ENCODE data around the gene STBD1.
A peak's percentile ranks its signal among the peaks of the same experiment; 100 is the strongest.

STBD1 gene

DNA sequence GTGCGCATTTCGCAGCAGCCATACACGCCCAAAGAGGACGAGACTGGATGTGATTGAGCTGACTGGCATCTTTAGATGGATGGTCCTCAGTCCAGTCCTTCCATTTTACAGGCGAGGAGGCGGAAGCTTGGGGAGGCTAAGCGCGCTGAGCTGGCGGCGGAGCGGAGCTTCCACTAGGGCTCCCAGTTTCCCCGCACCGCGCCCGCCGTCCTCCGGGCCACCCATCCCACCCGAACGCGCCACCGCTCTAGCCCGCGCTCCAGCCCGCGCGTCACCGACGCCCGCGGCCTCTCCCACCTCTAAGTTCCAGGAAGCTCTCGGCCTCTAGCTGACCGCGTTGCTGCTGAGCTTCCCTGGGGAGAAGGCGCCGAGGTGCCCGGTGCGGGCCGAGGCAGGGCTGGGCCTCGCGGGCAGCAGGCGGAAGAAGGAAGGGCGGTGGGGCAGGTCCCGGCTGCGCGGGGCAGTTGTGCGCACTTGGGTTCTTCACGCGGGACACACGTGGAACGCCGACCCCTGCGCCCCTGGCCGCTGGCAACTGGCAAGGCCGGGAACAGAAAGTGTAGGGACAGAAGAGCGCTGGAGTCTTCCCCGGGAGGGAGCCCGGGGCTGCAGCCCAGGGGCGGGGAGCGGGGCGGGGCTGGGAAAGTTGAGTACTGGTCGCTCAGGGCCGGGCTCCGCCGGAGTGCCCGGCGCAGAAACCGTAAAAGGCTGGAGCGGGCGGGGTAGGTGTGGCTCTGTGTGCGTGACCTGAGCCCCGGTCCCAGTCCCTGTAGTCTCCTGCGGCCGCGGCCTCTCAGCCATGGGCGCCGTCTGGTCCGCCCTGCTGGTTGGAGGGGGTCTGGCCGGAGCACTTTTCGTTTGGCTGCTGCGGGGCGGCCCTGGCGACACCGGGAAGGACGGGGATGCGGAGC, at the start of gene STBD1:
Gene STBD1 (plus strand): TSS at position 763 of the 911 bp plus-strand sequence. CDS start 37 bp downstream, at position 800.
- DNase-seq: peak; percentile 14 to 28
- TF ChIP-seq POLR2A (IDR thresholded peaks at IDR 0.05; ENCODE audit: low read length) (no peak), GATA1 (IDR thresholded peaks at IDR 0.05; ENCODE audit: low read depth, low read length) (no peak)

DNA sequence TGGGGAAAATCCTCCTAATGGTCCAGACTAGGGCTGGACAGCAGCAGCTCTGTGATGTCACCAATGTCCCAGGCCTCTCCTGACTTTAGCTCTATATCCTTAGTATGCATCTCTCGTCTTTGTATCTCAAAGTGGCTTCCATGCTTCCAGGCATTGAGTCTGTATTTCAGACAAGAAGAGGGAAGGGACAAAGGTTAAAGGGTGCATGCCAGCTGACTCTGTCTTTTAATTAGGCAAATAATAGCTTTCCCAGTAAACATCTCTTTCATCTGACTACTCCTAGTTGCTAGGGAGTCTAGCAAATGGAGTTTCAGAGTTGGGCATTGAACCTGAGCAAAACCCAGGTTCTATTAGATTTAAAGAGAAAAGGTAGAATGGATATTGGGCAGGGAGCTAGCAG, 49.6 kb upstream of the STBD1 start:
- no peak for TF ChIP-seq GATA1 (IDR thresholded peaks at IDR 0.05; ENCODE audit: low read depth, low read length)
- TF ChIP-seq POLR2A (IDR thresholded peaks at IDR 0.05; ENCODE audit: low read length): no peak
- no peak for DNase-seq

DNA sequence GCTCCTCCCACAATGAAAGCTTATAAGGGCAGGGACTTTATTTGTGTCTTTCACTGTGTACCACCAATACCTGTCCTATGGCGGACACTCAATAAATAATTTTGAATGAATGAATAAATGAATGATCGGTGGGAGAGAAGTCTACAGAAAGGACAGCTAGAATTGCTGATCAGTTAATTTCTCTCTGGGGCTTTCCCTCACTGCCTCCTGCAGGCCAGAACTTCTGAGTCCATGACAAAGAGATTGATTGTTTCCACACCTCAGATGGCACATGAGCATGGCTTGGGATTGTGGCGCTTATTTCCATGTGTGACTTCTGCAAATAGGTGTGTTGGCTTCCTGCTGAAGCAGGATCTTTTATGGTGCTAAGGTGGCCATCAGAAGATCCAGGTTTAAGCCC, 48.7 kb upstream of the STBD1 start:
- DNase-seq: no peak
- TF ChIP-seq GATA1 (IDR thresholded peaks at IDR 0.05; ENCODE audit: low read depth, low read length) (no peak), POLR2A (IDR thresholded peaks at IDR 0.05; ENCODE audit: low read length) (no peak)

DNA sequence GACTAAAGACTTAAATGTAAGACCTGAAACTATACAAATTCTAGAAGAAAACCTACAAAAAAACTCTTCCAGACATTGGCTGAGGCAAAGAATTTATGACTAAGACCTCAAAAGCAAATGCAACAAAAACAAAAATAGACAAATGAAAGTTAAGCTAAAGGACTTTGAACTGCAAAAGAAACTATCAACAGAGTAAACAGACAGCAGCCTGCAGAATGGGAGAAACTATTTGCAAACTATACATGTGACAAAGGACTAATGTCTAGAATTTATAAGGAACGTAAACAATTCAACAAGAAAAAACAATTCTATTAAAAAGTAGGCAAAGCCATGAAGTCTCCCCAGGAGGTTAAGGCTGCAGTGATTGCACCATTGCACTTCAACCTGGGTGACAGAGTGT, 46.0 kb upstream of the STBD1 start:
- TF ChIP-seq GATA1 (IDR thresholded peaks at IDR 0.05; ENCODE audit: low read depth, low read length) (no peak), POLR2A (IDR thresholded peaks at IDR 0.05; ENCODE audit: low read length) (no peak)
- DNase-seq: no peak

DNA sequence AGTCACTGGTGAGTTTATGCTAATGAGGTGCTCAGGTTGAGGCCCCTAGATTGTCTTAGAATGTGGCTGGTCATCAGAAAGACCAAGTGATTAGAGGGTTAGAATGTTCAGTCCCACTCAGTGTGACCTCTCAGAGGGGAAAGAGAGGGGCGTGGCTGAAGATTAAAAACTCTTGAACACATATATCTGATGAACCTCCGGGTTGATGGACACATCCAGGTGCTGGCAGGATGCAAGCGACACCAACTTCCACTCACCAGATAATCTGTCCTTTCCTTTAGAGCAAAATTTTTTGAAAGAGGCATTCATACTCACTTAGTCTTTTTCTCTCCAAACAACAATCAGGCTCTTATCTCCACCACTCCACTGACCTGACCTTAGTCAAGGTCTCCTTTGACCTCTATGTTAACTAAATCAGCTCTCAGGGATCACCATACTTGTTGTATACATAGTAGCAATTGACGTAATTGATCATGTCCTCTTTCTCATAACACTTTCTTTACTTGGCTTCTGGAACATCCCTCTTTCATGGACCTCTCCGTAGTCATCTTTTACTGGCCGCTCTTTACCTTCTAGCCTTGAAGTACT, 40.8 kb upstream of the STBD1 start:
- no peak for TF ChIP-seq GATA1 (IDR thresholded peaks at IDR 0.05; ENCODE audit: low read depth, low read length)
- no peak for TF ChIP-seq POLR2A (IDR thresholded peaks at IDR 0.05; ENCODE audit: low read length)
- DNase-seq: no peak

DNA sequence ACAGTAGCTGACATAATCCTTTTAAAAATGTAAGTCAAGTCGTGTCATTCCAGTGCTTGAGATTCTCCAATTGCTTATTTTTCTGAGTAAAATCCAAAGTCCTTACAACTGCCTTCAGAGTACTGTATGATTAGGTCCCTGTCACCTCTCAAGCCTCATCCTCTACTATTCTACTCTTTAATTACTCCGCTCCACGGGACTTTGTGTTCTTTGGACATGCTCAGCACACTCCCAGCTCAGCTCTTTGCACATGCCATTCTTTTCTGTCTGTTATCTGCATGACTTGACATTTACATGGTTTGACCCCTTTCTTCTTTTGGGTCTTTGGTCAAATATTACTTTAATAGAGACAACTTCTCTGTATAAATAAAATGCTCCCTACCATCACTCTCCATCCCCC, 39.9 kb upstream of the STBD1 start:
- TF ChIP-seq POLR2A (IDR thresholded peaks at IDR 0.05; ENCODE audit: low read length) (no peak), GATA1 (IDR thresholded peaks at IDR 0.05; ENCODE audit: low read depth, low read length) (no peak)
- no peak for DNase-seq

DNA sequence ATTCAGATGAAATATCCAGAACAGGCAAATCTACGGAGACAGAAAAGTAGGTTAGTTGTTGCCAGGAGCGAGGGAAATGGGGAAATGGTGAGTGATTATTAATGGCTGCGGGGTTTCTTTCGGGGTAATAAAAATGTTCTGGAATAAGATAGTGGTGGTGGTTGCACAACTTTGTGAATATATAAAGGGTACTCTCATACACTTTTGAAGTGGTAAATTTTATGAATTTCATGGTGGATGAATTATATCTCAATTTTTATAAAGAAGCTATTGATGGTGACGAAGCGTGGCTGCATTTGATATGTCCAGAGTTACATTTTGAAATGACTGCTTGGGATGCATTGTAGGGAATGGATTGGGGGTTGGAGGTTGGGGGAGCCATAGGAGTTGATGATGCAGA, 38.7 kb upstream of the STBD1 start:
- TF ChIP-seq GATA1 (IDR thresholded peaks at IDR 0.05; ENCODE audit: low read depth, low read length) (no peak), POLR2A (IDR thresholded peaks at IDR 0.05; ENCODE audit: low read length) (no peak)
- no peak for DNase-seq

DNA sequence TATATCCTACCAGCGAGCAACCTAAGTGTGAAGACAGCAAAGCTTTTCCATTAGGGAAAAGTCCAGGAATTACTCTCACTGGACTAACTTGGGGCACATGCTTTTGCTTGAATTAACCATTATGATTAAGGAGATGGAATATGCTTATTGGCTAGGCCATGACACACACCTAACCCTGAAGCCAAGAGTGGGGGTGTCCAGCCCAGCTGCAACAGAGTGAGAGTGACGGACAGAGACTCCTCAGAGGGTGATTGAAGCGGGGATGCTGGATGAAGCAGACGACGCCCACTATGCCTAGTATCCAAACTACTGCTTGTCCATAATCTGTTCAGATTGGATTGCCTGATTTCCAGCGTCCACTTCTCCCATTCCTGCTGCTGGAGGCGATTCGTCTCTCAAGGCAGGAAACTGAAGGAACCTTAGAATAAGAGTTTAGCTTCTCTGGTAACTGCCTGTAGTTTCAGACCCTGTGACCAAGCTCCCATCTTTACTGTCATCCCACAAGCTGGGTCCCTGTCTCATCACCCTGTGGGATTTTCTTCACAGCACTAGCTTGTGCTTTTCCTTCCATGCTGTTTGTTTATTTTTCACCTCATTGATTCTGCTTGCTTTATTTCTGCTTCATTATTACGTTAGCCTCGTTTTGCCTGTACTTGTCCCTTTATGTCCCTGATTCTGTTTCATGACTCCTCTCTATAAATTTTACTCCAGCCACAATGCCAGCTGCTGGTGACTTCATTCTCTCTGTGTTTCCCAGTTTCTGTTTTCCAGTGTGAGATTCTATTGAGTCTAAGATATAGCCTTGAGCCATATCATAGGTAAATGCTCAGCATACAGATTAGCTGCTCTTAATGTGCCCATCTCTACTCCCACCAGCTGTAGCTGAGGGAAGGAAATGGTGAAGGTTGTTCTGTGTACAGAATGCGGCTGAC, 36.0 kb upstream of the STBD1 start:
- TF ChIP-seq GATA1 (IDR thresholded peaks at IDR 0.05; ENCODE audit: low read depth, low read length) (no peak), POLR2A (IDR thresholded peaks at IDR 0.05; ENCODE audit: low read length) (no peak)
- no peak for DNase-seq

DNA sequence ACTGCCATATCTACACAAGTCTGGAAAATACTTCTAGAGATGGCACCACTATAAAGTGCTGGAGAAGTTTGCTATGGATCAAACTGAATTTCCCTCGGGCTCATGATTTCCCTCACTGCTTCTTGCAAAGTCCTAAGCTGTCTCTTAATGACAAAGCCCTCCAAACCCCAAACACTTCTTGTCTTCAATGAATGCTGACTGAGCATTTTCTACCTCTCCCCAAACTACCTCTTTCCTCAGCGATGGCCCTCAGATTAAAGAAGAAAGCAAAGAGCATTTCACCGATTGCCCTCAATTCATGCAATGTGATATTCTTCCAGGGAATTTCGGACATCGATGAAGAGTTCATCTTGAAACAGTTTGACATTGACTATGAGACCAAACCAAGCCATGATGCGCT, 35.3 kb upstream of the STBD1 start:
- TF ChIP-seq GATA1 (IDR thresholded peaks at IDR 0.05; ENCODE audit: low read depth, low read length): no peak
- no peak for TF ChIP-seq POLR2A (IDR thresholded peaks at IDR 0.05; ENCODE audit: low read length)
- no peak for DNase-seq

DNA sequence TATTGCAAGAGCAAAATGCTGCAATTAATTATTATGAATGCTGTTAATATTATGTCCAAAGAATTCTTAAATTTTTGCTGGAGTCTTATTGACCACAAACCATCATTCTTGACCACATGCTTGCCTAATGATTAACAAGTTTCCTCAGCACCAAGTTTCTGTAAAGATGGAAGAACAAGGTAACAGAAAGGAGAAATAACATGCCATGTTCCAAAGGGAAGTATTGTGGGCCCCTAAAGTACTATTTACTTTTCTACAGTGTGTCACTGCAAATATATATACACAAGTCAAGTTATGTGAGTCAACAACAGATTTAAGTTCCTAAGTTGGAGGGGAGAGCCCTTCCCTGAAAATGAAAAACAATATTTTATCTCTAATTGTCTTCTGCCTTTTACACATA, 34.5 kb upstream of the STBD1 start:
- TF ChIP-seq GATA1 (IDR thresholded peaks at IDR 0.05; ENCODE audit: low read depth, low read length) (no peak), POLR2A (IDR thresholded peaks at IDR 0.05; ENCODE audit: low read length) (no peak)
- DNase-seq: no peak

DNA sequence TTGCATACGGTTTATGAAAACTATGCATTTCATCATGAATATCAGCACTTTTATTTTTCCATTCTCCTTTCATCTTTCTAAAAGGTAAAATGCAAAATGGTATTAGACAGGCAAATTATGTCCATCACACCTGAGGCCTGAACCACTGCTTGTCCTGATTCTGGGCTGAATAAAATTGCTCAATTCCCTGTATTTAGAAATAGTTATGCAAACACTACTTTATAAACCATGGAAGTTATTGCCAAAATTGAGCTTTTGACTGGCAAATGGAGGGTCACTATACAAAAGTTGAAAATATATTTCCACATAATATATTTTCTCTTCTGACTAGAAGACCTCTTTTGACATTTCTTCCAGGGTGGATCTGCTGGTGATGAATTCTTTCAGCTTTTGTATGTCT, 34.0 kb upstream of the STBD1 start:
- TF ChIP-seq GATA1 (IDR thresholded peaks at IDR 0.05; ENCODE audit: low read depth, low read length) (no peak), POLR2A (IDR thresholded peaks at IDR 0.05; ENCODE audit: low read length) (no peak)
- DNase-seq: no peak

DNA sequence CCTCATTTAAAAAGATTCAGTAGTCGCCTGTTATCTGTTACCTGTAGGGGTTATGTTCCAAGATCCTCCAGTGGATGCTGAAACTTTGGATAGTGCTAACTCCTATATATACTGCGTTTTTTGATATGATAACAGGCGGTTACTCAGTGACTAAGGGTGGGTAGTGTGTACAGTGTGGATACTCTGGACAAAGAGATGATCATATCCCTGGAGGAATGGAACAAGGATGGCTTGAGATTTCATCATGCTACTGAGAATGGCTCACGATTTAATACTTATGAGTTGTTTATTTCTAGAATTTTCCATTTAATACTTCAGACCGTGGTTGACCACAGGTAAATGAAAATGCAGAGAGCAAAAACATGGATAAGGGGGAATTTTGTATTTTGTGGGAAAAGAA, 33.5 kb upstream of the STBD1 start:
- TF ChIP-seq GATA1 (IDR thresholded peaks at IDR 0.05; ENCODE audit: low read depth, low read length) (no peak), POLR2A (IDR thresholded peaks at IDR 0.05; ENCODE audit: low read length) (no peak)

DNA sequence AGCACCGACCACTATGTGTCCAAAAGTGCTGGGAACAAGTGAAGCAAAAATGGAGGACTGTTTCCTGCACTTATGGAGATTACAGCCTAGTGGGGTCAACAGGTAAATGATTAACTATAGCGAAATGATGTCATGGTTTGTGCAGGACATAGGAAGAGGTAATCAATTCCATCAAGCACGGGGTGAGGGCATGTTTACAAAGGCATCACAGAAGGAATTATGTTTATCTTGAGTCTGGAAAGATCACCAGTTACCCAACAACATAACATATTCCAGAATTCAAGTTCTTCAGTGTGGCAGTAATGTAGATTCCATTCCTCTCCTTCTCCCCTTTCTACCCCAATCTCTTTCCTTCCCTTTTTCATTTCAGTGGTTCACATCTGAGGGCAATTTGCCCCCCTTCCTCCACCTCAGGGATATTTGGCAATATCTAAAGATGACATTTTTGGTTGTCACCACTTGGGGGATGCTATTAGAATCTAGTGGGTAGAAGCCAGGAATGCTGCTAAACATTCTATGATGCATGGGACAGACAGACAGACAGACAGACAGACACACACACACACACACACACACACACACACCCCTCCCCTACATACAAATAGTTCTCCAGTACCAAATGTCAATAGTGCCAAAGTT, 30.9 kb upstream of the STBD1 start:
- TF ChIP-seq GATA1 (IDR thresholded peaks at IDR 0.05; ENCODE audit: low read depth, low read length): no peak
- TF ChIP-seq POLR2A (IDR thresholded peaks at IDR 0.05; ENCODE audit: low read length): no peak
- DNase-seq: no peak

More for the DNA sequence above, 33.5 kb upstream of the STBD1 start:
- no peak for DNase-seq
